Activated CD4-positive, CD25-positive, alpha-beta regulatory T cell treated with anti-CD3 and anti-CD28 coated beads, Interleukin-2, amount 50 U/mL, for 72 hours (primary cell): ENCODE measurements around the gene ALDOA.
A peak's percentile ranks its signal among the peaks of the same experiment; 100 is the strongest.
"Not testable (repeated sequence)": the region's sequence is repeated elsewhere in the genome, so short reads cannot be mapped to it uniquely, and the experiment has no call there.

Experiments used
- DNase-seq: peaks from one replicate; pipeline ENCODE4 v3.0.0; 2021

Gene ALDOA

GRCh38 chr16:30065102-30065942, at the start of gene ALDOA:
Gene ALDOA, plus strand, starts transcription at chr16:30065760. Its CDS starts 1,138 bp downstream, at chr16:30066898.
- peak; percentile 95 for DNase-seq

- DNase-seq, result no peak
These were observed 48.8 kb upstream of the ALDOA start for GRCh38 chr16:30016555-30017276.

- no peak for DNase-seq
These were observed 48.3 kb upstream of the ALDOA start for GRCh38 chr16:30017277-30017656.

- DNase-seq, result not testable (repeated sequence)
These were observed 47.6 kb upstream of the ALDOA start for GRCh38 chr16:30017937-30018336.

GRCh38 chr16:30018731-30019158, 46.8 kb upstream of the ALDOA start:
- no peak for DNase-seq

GRCh38 chr16:30022887-30023286, 42.7 kb upstream of the ALDOA start, which contains the start of gene C16orf92:
Gene C16orf92, plus strand, starts transcription at chr16:30023198. Its CDS starts 143 bp downstream, at chr16:30023341.
- no peak for DNase-seq

- no peak for DNase-seq
These were observed 42.0 kb upstream of the ALDOA start for GRCh38 chr16:30023586-30023985.

GRCh38 chr16:30024451-30024850, 41.1 kb upstream of the ALDOA start:
- no peak for DNase-seq

GRCh38 chr16:30025156-30025555, 40.4 kb upstream of the ALDOA start:
- DNase-seq, result no peak

GRCh38 chr16:30025574-30025973, 40.0 kb upstream of the ALDOA start:
- DNase-seq, result no peak

GRCh38 chr16:30026449-30026848, 39.1 kb upstream of the ALDOA start:
- no peak for DNase-seq

- no peak for DNase-seq
These were observed 37.7 kb upstream of the ALDOA start for GRCh38 chr16:30027588-30028437.

GRCh38 chr16:30028438-30029076, 37.0 kb upstream of the ALDOA start:
- no peak for DNase-seq

- DNase-seq, result no peak
These were observed 35.4 kb upstream of the ALDOA start for GRCh38 chr16:30030011-30030685.

GRCh38 chr16:30030841-30031413, 34.6 kb upstream of the ALDOA start, which contains the start of gene TLCD3B:
Gene TLCD3B, minus strand, starts transcription at chr16:30031271. Its CDS starts 744 bp downstream, at chr16:30030527.
- DNase-seq, result no peak

- no peak for DNase-seq
These were observed 34.1 kb upstream of the ALDOA start for GRCh38 chr16:30031477-30031918.

GRCh38 chr16:30032083-30032819, 33.3 kb upstream of the ALDOA start:
- DNase-seq, result peak; percentile 62

GRCh38 chr16:30033270-30033669, 32.3 kb upstream of the ALDOA start:
- DNase-seq, result no peak

- no peak for DNase-seq
These were observed 25.3 kb upstream of the ALDOA start for GRCh38 chr16:30040221-30040620.

- not testable (repeated sequence) for DNase-seq
These were observed 24.9 kb upstream of the ALDOA start for GRCh38 chr16:30040690-30041089.

- DNase-seq, result no peak
These were observed 23.7 kb upstream of the ALDOA start for GRCh38 chr16:30041841-30042240.
